Chondrocyte (in vitro differentiated cells): ENCODE data around the gene ADCY1. TPM values are rescaled to one million over a fixed set of nuclear protein-coding genes. Genes with fewer than 3 reads are reported as not detected.
A peak's percentile ranks its signal among the peaks of the same experiment; 100 is the strongest.

Experiments
- DNase-seq: peaks from one replicate; pipeline ENCODE4 v3.0.0; 2021; ENCODE audit warnings: mixed read lengths, low spot score
- H3K27ac Mint-ChIP-seq: one replicate; pipeline ENCODE4 v1.8.0; 2021; ENCODE audit warnings: mild to moderate bottlenecking, moderate library complexity, mixed read lengths; ENCODE audit not compliant: unreplicated experiment
- H3K27me3 Mint-ChIP-seq: 2 replicates; pipeline ENCODE4 v1.8.0; 2021; ENCODE audit warnings: low read depth, mixed read lengths
- H3K36me3 Mint-ChIP-seq: 2 replicates; pipeline ENCODE4 v1.8.0; 2021; ENCODE audit warnings: low read depth, mixed read lengths
- H3K4me1 Mint-ChIP-seq: 2 replicates; pipeline ENCODE4 v1.8.0; 2021; ENCODE audit warnings: low read depth, mild to moderate bottlenecking, mixed read lengths
- H3K4me3 Mint-ChIP-seq: one replicate; pipeline ENCODE4 v1.8.0; 2021; ENCODE audit warnings: mild to moderate bottlenecking, moderate library complexity, mixed read lengths; ENCODE audit not compliant: unreplicated experiment
- H3K9me3 Mint-ChIP-seq: 2 replicates; pipeline ENCODE4 v1.8.0; 2021; ENCODE audit warnings: low read depth, mixed read lengths
- CTCF ChIP-seq: fragments of 200-600 bp; sonication (generic); IDR thresholded peaks from 2 replicates; pipeline ENCODE4 v1.5.0; 2021; ENCODE audit warnings: antibody characterized with exemption, mild to moderate bottlenecking, moderate library complexity
- total RNA-seq: library from RNA; stranded (reverse); gene quantifications from 3 replicates; pipeline ENCODE4 v1.2.1, GENCODE V29; 2021

Gene ADCY1
- total RNA-seq, 1 donor from 2014 or later: 0.50 TPM

DNA sequence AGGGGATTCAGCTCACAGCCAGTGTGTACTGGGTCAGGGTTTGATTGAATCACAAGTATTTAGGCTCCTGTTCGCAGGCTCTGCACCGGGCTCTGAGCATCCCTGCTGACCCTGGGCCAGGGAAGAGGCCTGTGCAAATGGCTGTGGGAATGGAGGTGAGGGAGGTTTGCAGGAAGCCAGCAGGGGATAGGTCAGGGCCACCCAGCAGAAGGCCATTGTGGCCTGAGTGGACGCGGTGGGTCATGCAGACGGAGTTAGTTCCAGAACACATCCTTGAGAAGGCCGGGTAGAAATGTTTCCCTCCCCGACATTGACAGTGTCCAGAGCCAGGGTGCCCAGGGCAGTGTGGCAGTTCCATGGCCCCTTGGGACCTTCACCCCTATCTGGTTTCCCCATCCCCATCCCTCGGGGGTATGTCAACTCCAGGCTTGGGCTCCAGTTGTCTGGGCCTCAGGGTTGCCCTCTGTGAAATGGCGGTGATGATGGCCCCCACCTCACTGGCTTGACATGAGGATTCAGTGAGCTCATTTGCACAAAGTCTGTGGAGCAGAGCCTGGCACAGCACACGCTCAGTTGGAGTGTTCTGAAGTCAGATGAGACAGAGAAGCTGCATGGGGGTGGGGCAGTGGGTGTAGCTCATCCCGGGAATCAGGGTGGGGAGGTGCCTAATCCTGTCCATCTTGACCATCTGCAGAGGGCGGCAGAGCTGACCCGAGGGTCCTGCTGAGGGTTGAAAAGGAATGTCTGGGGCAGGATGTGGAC, 107.6 kb downstream of the ADCY1 start:
- no peak for TF ChIP-seq CTCF
- no peaks in the 10 kb centered on the region for H3K4me1 Mint-ChIP-seq
- no peaks in the 10 kb centered on the region for H3K36me3 Mint-ChIP-seq
- no peak overlapping the region for H3K4me3 Mint-ChIP-seq
- no peak overlapping the region for H3K27ac Mint-ChIP-seq
- no peaks in the 10 kb centered on the region for H3K9me3 Mint-ChIP-seq
- peak; percentile 38 for DNase-seq
- H3K27me3 Mint-ChIP-seq: peaks cover 4% of the 10 kb centered on the region

- no peak for TF ChIP-seq CTCF
- Mint-ChIP-seq H3K4me1 (no peaks in the 10 kb centered on the region), H3K9me3 (no peaks in the 10 kb centered on the region), H3K4me3 (no peak overlapping the region), H3K27me3 (peaks cover 2% of the 10 kb centered on the region), H3K27ac (no peak overlapping the region), H3K36me3 (no peaks in the 10 kb centered on the region)
- peak; percentile 82 for DNase-seq
Measured at GRCh38 chr7:45682358-45682735, 108.2 kb downstream of the ADCY1 start.

DNA sequence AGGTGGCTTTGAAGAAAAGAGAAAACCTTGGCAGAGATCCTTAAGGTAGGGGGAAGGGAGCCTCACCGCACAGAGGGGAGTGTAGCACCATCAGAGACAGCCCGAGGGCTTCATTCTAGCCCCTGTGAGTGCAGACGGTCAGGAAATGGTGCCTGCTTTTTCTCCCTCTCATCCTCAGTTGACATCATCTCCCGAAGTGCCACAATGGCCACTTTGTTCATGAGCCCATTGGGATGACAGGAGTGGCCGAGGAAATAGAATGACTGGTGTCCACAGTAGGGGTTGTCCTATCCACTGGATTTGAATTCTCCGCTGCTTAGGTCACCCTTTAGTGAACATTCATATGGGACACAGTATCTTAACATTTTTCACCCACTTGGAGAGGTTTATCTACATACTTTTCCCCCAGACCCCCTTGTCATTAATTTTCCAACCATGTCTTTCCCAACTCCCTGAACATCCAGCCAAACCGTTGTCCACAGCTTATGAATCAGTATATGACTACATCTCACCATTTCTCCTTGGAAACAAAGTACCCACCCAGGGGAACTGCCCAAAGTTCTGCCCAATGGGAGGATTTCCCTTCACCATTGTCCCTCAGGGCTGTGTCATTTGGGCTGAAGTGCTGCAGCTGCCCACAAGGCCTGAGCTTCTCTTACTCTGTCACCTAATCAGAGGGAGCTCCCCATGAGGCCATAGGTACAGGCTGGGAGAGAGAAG, 108.8 kb downstream of the ADCY1 start:
- no peaks in the 10 kb centered on the region for H3K36me3 Mint-ChIP-seq
- H3K9me3 Mint-ChIP-seq: no peaks in the 10 kb centered on the region
- TF ChIP-seq CTCF: no peak
- H3K27me3 Mint-ChIP-seq: peaks cover 2% of the 10 kb centered on the region
- no peak overlapping the region for H3K4me3 Mint-ChIP-seq
- H3K4me1 Mint-ChIP-seq: no peaks in the 10 kb centered on the region
- DNase-seq: no peak
- H3K27ac Mint-ChIP-seq: no peak overlapping the region

DNA sequence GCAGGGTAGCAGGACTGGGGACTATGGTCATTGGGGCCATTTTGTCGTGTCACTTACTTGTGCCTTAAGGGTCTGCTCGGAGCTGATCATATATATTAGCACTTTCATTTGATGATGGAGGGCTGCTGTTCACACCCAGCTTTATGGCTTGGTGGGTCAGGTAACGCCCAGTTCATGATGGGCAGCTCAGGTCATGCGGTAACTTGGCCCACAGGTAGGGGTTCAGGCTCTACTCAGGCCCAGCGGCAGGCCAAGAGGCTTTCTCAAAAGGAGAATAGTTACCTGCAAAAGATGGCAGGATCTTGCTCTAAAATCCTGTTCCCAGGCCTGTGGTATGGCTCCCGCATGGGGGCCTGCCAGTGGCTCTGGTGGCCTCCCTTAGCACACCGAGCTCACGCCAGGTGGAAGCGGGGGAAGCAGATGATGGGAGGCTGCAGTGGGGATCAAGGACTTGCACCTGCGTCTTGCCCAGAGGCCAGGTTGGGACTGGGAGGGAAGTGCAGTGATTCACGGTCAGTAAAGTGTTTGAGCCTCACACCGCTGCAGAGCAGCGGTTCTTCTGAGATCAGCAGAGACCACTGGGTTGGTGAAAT, 109.5 kb downstream of the ADCY1 start:
- peak; percentile 65 for DNase-seq
- no peak overlapping the region for H3K27ac Mint-ChIP-seq
- no peak overlapping the region for H3K4me3 Mint-ChIP-seq
- H3K4me1 Mint-ChIP-seq: no peaks in the 10 kb centered on the region
- no peaks in the 10 kb centered on the region for H3K27me3 Mint-ChIP-seq
- no peaks in the 10 kb centered on the region for H3K36me3 Mint-ChIP-seq
- H3K9me3 Mint-ChIP-seq: no peaks in the 10 kb centered on the region
- no peak for TF ChIP-seq CTCF

GRCh38 chr7:45684910-45685618, 110.9 kb downstream of the ADCY1 start:
- Mint-ChIP-seq H3K9me3 (no peaks in the 10 kb centered on the region), H3K27ac (no peak overlapping the region), H3K4me1 (peaks cover 8% of the 10 kb centered on the region), H3K4me3 (no peak overlapping the region), H3K27me3 (no peaks in the 10 kb centered on the region), H3K36me3 (no peaks in the 10 kb centered on the region)
- DNase-seq: no peak
- no peak for TF ChIP-seq CTCF
